ENCODE results near the gene ASTN2. TPM values are rescaled to one million over a fixed set of nuclear protein-coding genes. Genes with fewer than 3 reads are reported as not detected.

Gene ASTN2
- polyA plus RNA-seq, 2 of the 4 experiments (the other 2 are of a cell fraction): 5.8 to 11.6 TPM

DNA sequence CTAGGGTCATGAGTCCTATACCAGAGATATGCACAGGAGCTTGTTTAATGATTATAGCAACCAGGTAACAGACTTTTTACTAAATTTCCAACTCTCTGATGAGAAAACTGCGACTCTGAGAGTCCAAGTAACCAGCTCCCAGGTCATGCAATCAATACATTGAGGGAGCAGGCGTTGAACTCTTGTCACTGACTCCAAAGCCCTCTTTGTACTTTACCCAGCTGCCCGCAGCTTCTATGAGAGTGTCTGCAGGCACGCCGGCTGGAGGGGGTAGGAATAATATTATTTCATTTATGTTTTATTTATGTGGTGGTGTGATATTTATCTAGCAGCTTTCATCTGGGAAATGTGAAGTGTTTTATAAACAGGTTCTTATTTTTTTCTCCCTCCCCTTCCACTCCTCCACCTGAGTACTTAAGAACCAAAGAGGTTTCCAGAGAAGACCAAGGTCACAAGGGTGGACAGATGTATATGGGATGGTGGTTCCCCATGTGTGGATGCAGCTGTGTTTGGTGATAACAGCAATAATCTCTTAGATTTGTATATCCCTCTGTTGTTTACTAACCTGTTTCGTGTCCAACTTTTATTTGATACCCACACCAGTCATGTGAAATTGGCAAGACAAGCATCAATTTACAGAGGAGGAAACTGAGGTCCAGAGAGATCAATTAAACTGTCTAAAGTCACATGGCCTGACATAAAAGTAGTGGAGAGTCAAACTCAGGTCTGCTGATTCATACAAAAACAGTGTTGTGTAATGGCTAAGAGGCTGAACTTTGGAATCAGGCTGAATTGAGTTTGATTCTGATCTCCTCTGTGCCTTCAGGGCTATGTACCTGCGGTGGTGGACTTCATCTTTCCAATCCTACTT, 867.9 kb downstream of the ASTN2 start:
- H3K27ac ChIP-seq: peak overlapping the region; percentile 98
- ChIA-PET POLR2A (interaction anchor here (0.6 to 1.2 kb wide), 2 partner anchors 15 to 874 kb away, joined by 4 read pairs; no protein-coding TSS in a partner anchor), CTCF (interaction anchor here (0.6 to 5.2 kb wide), 3 partner anchors 25 to 952 kb away, joined by 3 to 25 read pairs (median 4); no protein-coding TSS in a partner anchor)
- H3K4me3 ChIP-seq: no peak overlapping the region
- DNase-seq (ENCODE audit: low read depth in 1 of 2, low spot score in 1 of 2) (peak; percentile 65 to 71), ATAC-seq (peak; percentile 63 to 64), FAIRE-seq (peak; percentile 78)
- WGBS (ENCODE audit: missing lambda C conversion rate): 44% methylated on average over 7 of the region's 7 CpGs
- H3K9me3 ChIP-seq: no peaks in the 10 kb centered on the region
- TF ChIP-seq, protein P1, sequence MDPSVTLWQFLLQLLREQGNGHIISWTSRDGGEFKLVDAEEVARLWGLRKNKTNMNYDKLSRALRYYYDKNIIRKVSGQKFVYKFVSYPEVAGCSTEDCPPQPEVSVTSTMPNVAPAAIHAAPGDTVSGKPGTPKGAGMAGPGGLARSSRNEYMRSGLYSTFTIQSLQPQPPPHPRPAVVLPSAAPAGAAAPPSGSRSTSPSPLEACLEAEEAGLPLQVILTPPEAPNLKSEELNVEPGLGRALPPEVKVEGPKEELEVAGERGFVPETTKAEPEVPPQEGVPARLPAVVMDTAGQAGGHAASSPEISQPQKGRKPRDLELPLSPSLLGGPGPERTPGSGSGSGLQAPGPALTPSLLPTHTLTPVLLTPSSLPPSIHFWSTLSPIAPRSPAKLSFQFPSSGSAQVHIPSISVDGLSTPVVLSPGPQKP (IDR thresholded peaks at IDR 0.05; ENCODE audit: low read depth, low read length): no peak
- TF ChIP-seq CHD4 (IDR thresholded peaks at IDR 0.05; ENCODE audit: borderline replicate concordance): no peak
- peak; percentile 67 for TF ChIP-seq JUNB (IDR thresholded peaks at IDR 0.05)
- TF ChIP-seq TFCP2L1 (CRISPR knock-in tag; IDR thresholded peaks at IDR 0.05): no peak
- TF ChIP-seq, protein P2, sequence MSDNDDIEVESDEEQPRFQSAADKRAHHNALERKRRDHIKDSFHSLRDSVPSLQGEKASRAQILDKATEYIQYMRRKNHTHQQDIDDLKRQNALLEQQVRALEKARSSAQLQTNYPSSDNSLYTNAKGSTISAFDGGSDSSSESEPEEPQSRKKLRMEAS (IDR thresholded peaks at IDR 0.05): peak; percentile 37; the same call in 1 of the 2 replicates
- TF ChIP-seq RFX5 (IDR thresholded peaks at IDR 0.05): peak; percentile 30; the same call in 1 of the 2 replicates
- no peak for TF ChIP-seq CBX8 (IDR thresholded peaks at IDR 0.05)
- TF ChIP-seq CEBPB (IDR thresholded peaks at IDR 0.05): peak; percentile 84 to 93
- TF ChIP-seq EP300 (IDR thresholded peaks at IDR 0.05): peak; percentile 13 to 57; a peak in 2 of 5 replicates
- peak; percentile 59 for TF ChIP-seq FOSL2 (IDR thresholded peaks at IDR 0.05)
- peak; percentile 72 for TF ChIP-seq FOSL2 (CRISPR knock-in tag; IDR thresholded peaks at IDR 0.05)
- peak; percentile 91 for TF ChIP-seq MAFK (IDR thresholded peaks at IDR 0.05; ENCODE audit: partially characterized antibody)
- TF ChIP-seq HEYL (CRISPR knock-in tag; IDR thresholded peaks at IDR 0.05): 0 out of 2 replicates have a peak, but pooled peaks have one; percentile 22
- TF ChIP-seq, protein P3, sequence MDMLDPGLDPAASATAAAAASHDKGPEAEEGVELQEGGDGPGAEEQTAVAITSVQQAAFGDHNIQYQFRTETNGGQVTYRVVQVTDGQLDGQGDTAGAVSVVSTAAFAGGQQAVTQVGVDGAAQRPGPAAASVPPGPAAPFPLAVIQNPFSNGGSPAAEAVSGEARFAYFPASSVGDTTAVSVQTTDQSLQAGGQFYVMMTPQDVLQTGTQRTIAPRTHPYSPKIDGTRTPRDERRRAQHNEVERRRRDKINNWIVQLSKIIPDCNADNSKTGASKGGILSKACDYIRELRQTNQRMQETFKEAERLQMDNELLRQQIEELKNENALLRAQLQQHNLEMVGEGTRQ (IDR thresholded peaks at IDR 0.05): peak; percentile 70
- peak; percentile 58; the same call in 1 of the 2 replicates for TF ChIP-seq HOXB5 (CRISPR knock-in tag; IDR thresholded peaks at IDR 0.05)
- TF ChIP-seq RAD21 (conservative IDR thresholded peaks at IDR 0.05 in 1 of 2, IDR thresholded peaks at IDR 0.05 in 1 of 2): peak in 1 of 2 experiments; percentile 24; a peak in 1 of 5 replicates
- no peak for TF ChIP-seq EHMT2 (IDR thresholded peaks at IDR 0.05; ENCODE audit: low read depth)
- TF ChIP-seq JUN (IDR thresholded peaks at IDR 0.05): peak in 1 of 2 experiments; percentile 64; a peak in 4 of 5 replicates
- peak; percentile 59; the same call in 1 of the 2 replicates for TF ChIP-seq RARB (CRISPR knock-in tag; IDR thresholded peaks at IDR 0.05)
- H3K4me1 ChIP-seq: peaks cover 77% of the 10 kb centered on the region
- H3K4me2 ChIP-seq: peak overlapping the region; percentile 74

DNA sequence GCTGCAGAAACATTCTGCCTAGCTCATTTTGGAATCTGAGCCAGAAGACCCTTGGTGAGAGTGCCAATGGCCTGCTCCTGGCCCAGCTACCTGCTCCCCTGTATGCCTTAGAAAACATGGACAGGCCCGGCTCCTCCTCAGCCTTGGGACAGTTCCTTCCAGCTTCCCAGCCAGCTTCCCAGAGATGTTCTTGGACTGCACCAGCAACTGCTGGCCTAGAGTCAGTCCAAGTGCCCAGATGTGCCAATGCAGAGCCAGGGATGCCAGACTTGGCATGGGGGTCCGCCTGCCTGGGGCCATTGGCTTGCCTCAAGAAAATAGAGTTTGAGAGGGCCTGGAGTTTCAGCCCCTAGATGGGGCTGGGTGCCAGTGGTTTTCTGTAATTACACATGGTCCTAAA, 870.0 kb downstream of the ASTN2 start:
- FAIRE-seq: no peak

More for the DNA sequence above, 870.0 kb downstream of the ASTN2 start:
- TF ChIP-seq NFE2L2 (conservative IDR thresholded peaks at IDR 0.05; ENCODE audit: low read length): no peak
- TF ChIP-seq BHLHE40 (IDR thresholded peaks at IDR 0.05; ENCODE audit: low read depth, low read length): no peak
- no peak for TF ChIP-seq CHD4 (IDR thresholded peaks at IDR 0.05; ENCODE audit: borderline replicate concordance)
- TF ChIP-seq HOXB13 (CRISPR knock-in tag; IDR thresholded peaks at IDR 0.05; ENCODE audit: low read depth): no peak
- TF ChIP-seq CBX8 (IDR thresholded peaks at IDR 0.05): no peak
- TF ChIP-seq, protein P4, sequence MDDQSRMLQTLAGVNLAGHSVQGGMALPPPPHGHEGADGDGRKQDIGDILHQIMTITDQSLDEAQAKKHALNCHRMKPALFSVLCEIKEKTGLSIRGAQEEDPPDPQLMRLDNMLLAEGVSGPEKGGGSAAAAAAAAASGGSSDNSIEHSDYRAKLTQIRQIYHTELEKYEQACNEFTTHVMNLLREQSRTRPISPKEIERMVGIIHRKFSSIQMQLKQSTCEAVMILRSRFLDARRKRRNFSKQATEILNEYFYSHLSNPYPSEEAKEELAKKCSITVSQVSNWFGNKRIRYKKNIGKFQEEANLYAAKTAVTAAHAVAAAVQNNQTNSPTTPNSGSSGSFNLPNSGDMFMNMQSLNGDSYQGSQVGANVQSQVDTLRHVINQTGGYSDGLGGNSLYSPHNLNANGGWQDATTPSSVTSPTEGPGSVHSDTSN (IDR thresholded peaks at IDR 0.05): no peak
- TF ChIP-seq RFX5 (IDR thresholded peaks at IDR 0.05): no peak
- TF ChIP-seq HEYL (CRISPR knock-in tag; IDR thresholded peaks at IDR 0.05): no peak
- no peak for TF ChIP-seq HOXA7 (CRISPR knock-in tag; IDR thresholded peaks at IDR 0.05)
- TF ChIP-seq RCOR1 (IDR thresholded peaks at IDR 0.05; ENCODE audit: low read depth, low read length): no peak
- no peak overlapping the region for H3K4me2 ChIP-seq
- no peaks in the 10 kb centered on the region for H3K9me3 ChIP-seq
- H3K27ac ChIP-seq: peak overlapping the region; percentile 98
- no peak overlapping the region for H3K4me3 ChIP-seq
- ChIA-PET CTCF (no interaction called here), POLR2A (no interaction called here)
- 100% methylated on average over 2 of the region's 2 CpGs for WGBS (ENCODE audit: missing lambda C conversion rate)
- H3K4me1 ChIP-seq: peaks cover 56% of the 10 kb centered on the region
- ATAC-seq (no peak), DNase-seq (ENCODE audit: low read depth in 1 of 2, low spot score in 1 of 2) (no peak)
